Endodermal cell (in vitro differentiated cells): ENCODE results near the gene CERS6. TPM values are rescaled to one million over a fixed set of nuclear protein-coding genes. Genes with fewer than 3 reads are reported as not detected.
A peak's percentile ranks its signal among the peaks of the same experiment; 100 is the strongest.

Source experiments
- DNase-seq: peaks from one replicate; pipeline ENCODE4 v3.0.0-alpha.2; 2017
- H3K27ac ChIP-seq: 2 replicates; pipeline ENCODE4 v1.5.1; 2013; ENCODE audit warnings: mild to moderate bottlenecking, low read depth, low read length, moderate library complexity
- H3K27me3 ChIP-seq: 2 replicates; pipeline ENCODE4 v1.6.1; 2013; ENCODE audit warnings: mild to moderate bottlenecking, low read length, moderate library complexity; ENCODE audit not compliant: insufficient read depth, control insufficient read depth, poor library complexity, severe bottlenecking
- H3K36me3 ChIP-seq: 2 replicates; pipeline ENCODE4 v1.7.0; 2013; ENCODE audit warnings: mild to moderate bottlenecking, low read length, moderate library complexity; ENCODE audit not compliant: control insufficient read depth, insufficient read depth
- H3K4me1 ChIP-seq: one replicate; pipeline ENCODE4 v1.7.0; 2013; ENCODE audit warnings: low read length; ENCODE audit not compliant: control insufficient read depth, insufficient read depth
- H3K4me3 ChIP-seq: 2 replicates; pipeline ENCODE4 v1.5.1; 2013; ENCODE audit warnings: mild to moderate bottlenecking, low read length, moderate library complexity
- H3K9ac ChIP-seq: 2 replicates; pipeline ENCODE4 v1.6.1; 2013; ENCODE audit warnings: mild to moderate bottlenecking, low read length, moderate library complexity; ENCODE audit not compliant: poor library complexity, severe bottlenecking; ENCODE audit errors: extremely low read depth
- H3K9me3 ChIP-seq: 2 replicates; pipeline ENCODE4 v1.6.1; 2013; ENCODE audit warnings: mild to moderate bottlenecking, low read length, moderate library complexity; ENCODE audit not compliant: control insufficient read depth
- H3K27ac Mint-ChIP-seq: 2 replicates; pipeline ENCODE4 v1.8.0; 2020; ENCODE audit warnings: mixed read lengths
- H3K27me3 Mint-ChIP-seq: 2 replicates; pipeline ENCODE4 v1.8.0; 2021; ENCODE audit warnings: mild to moderate bottlenecking, mixed read lengths; ENCODE audit not compliant: insufficient read depth
- H3K36me3 Mint-ChIP-seq: 2 replicates; pipeline ENCODE4 v1.8.0; 2020; ENCODE audit warnings: low read depth, mixed read lengths
- H3K4me1 Mint-ChIP-seq: 2 replicates; pipeline ENCODE4 v1.8.0; 2020; ENCODE audit warnings: mixed read lengths
- H3K4me3 Mint-ChIP-seq: 2 replicates; pipeline ENCODE4 v1.8.0; 2020; ENCODE audit warnings: mild to moderate bottlenecking, moderate library complexity, mixed read lengths
- H3K9me3 Mint-ChIP-seq: 2 replicates; pipeline ENCODE4 v1.8.0; 2020; ENCODE audit warnings: mild to moderate bottlenecking, mixed read lengths
- CTCF ChIP-seq: fragments of 200-600 bp; sonication (generic); conservative IDR thresholded peaks from 2 replicates; pipeline ENCODE4 v1.5.0; 2021; ENCODE audit warnings: antibody characterized with exemption, mild to moderate bottlenecking
- whole genome bisulfite sequencing, 2 experiments: methylation state at CpG; one replicate each; pipeline versions ENCODE4 v1.1.5 to v1.1.7; 2013; ENCODE audit warnings: missing lambda C conversion rate in 2 of 2, mixed read lengths in 1 of 2; ENCODE audit not compliant: insufficient coverage in 1 of 2, insufficient read length in 1 of 2; 5-methylcytosine and 5-hydroxymethylcytosine counted together
- total RNA-seq, 2 donors: library from RNA; stranded (reverse); fragmentation: NEBNext Ultra II Directional in 1 of 2; extraction: Animal tissue kit (Norgen Biotek cat#: 25700) in 1 of 2; gene quantifications; 2 replicates in 1 of 2; 3 replicates in 1 of 2; pipeline ENCODE4 v1.2.1, GENCODE V29; 2021

CERS6 gene
- total RNA-seq, 2 donors from 2014 or later: 41.3 to 52.0 TPM

- no peak overlapping the region for H3K27ac ChIP-seq
- H3K4me3 ChIP-seq: peak overlapping the region; percentile 88
- Mint-ChIP-seq H3K36me3 (no peaks in the 10 kb centered on the region), H3K27ac (no peak overlapping the region), H3K4me3 (no peak overlapping the region), H3K4me1 (peaks cover 26% of the 10 kb centered on the region), H3K9me3 (no peaks in the 10 kb centered on the region), H3K27me3 (no peaks in the 10 kb centered on the region)
- no peaks in the 10 kb centered on the region for H3K4me1 ChIP-seq
- no peak for DNase-seq
- 92 to 93% methylated on average over 2 to 3 of the region's 4 CpGs for WGBS, 2 experiments
- no peak for TF ChIP-seq CTCF
- no peaks in the 10 kb centered on the region for H3K27me3 ChIP-seq
- H3K9ac ChIP-seq: no peak overlapping the region
- H3K36me3 ChIP-seq: no peaks in the 10 kb centered on the region
- H3K9me3 ChIP-seq: peaks cover 10% of the 10 kb centered on the region
Measured at GRCh38 chr2:168459256-168459655, 3.2 kb downstream of the CERS6 start.

- Mint-ChIP-seq H3K27me3 (no peaks in the 10 kb centered on the region), H3K9me3 (no peaks in the 10 kb centered on the region), H3K27ac (no peak overlapping the region), H3K36me3 (no peaks in the 10 kb centered on the region), H3K4me3 (no peak overlapping the region), H3K4me1 (peaks cover 37% of the 10 kb centered on the region)
- TF ChIP-seq CTCF: no peak
- Histone ChIP-seq H3K27ac (no peak overlapping the region), H3K4me1 (peaks cover 4% of the 10 kb centered on the region), H3K4me3 (no peak overlapping the region), H3K27me3 (no peaks in the 10 kb centered on the region), H3K9ac (no peak overlapping the region), H3K9me3 (no peaks in the 10 kb centered on the region), H3K36me3 (no peaks in the 10 kb centered on the region)
- WGBS, 2 experiments: 90 to 100% methylated on average over 1 to 2 of the region's 2 CpGs
- no peak for DNase-seq
Measured at GRCh38 chr2:168460571-168460970, 4.5 kb downstream of the CERS6 start.

GRCh38 chr2:168461178-168461941 lies 5.3 kb downstream of the CERS6 start:
- peaks cover 4% of the 10 kb centered on the region for H3K4me1 ChIP-seq
- Mint-ChIP-seq H3K36me3 (no peaks in the 10 kb centered on the region), H3K4me3 (no peak overlapping the region), H3K27me3 (no peaks in the 10 kb centered on the region), H3K27ac (no peak overlapping the region), H3K9me3 (no peaks in the 10 kb centered on the region), H3K4me1 (peaks cover 44% of the 10 kb centered on the region)
- 88 to 89% methylated on average over 2 of the region's 2 CpGs for WGBS, 2 experiments
- no peak for DNase-seq
- no peak overlapping the region for H3K9ac ChIP-seq
- no peaks in the 10 kb centered on the region for H3K36me3 ChIP-seq
- TF ChIP-seq CTCF: no peak
- H3K27ac ChIP-seq: no peak overlapping the region
- H3K4me3 ChIP-seq: no peak overlapping the region
- H3K9me3 ChIP-seq: no peaks in the 10 kb centered on the region
- no peaks in the 10 kb centered on the region for H3K27me3 ChIP-seq
